Fibroblast of upper back skin (primary cell): ENCODE measurements around the gene SLC12A9.
"Not testable (repeated sequence)": the region's sequence is repeated elsewhere in the genome, so short reads cannot be mapped to it uniquely, and the experiment has no call there.

Experiments used
- DNase-seq: peaks from one replicate; pipeline ENCODE4 v3.0.0-alpha.2; 2013

The SLC12A9 gene

GRCh38 chr7:100899432-100899831 is 46.9 kb downstream of the SLC12A9 start:
- no peak for DNase-seq

- DNase-seq, result no peak
Observed at GRCh38 chr7:100900978-100901377, 48.5 kb downstream of the SLC12A9 start.

GRCh38 chr7:100901921-100902332 is 49.4 kb downstream of the SLC12A9 start:
- no peak for DNase-seq

- DNase-seq, result no peak
Observed at GRCh38 chr7:100902638-100903037, 50.1 kb downstream of the SLC12A9 start.

GRCh38 chr7:100908512-100908911 is 56.0 kb downstream of the SLC12A9 start:
- DNase-seq, result no peak

GRCh38 chr7:100910443-100910842 is 57.9 kb downstream of the SLC12A9 start:
- DNase-seq, result not testable (repeated sequence)

- DNase-seq, result no peak
Observed at GRCh38 chr7:100911484-100911883, 59.0 kb downstream of the SLC12A9 start.

- no peak for DNase-seq
Observed at GRCh38 chr7:100914208-100914878, 61.8 kb downstream of the SLC12A9 start.

- DNase-seq, result no peak
Observed at GRCh38 chr7:100914879-100915447, 62.5 kb downstream of the SLC12A9 start.
